AG09309 (cell line): ENCODE measurements around the gene REPS1.

Source experiments
- DNase-seq: peaks from one replicate; pipeline ENCODE4 v3.0.0-alpha.2; 2010; ENCODE audit warnings: low read depth
- H3K4me3 ChIP-seq: 2 replicates; pipeline ENCODE4 v1.5.1; 2011; ENCODE audit warnings: mild to moderate bottlenecking, low read depth, low read length, moderate library complexity; ENCODE audit not compliant: control insufficient read depth
- TF ChIP-seq, protein P1 (sequence below): IDR thresholded peaks from 2 replicates; pipeline ENCODE4 v1.5.1; 2011; ENCODE audit warnings: mild to moderate bottlenecking, low read depth, low read length, inconsistent platforms; ENCODE audit not compliant: insufficient read depth, control insufficient read depth; ENCODE audit errors: missing control alignments

REPS1 gene

DNA sequence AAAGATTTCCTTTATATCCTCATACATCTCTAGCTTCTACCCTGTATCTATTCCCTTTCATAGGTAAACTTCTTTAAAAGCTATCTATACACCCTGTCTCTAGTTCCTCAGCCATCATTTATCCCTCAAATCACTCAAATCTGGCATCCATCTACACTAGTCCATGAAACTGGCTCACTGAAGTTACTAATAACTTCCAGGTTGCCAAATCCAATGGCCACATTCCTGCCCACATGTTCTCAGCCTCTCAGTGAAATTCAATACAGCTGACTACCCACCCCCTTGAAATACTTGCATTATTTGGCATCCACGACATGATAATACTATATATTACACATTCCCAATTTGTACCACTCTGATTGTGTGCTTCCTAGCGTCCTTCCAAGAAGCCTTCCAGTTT is 8.7 kb downstream of the REPS1 start:
- DNase-seq, result no peak
- no peak overlapping the region for H3K4me3 ChIP-seq
- TF ChIP-seq, protein P1, sequence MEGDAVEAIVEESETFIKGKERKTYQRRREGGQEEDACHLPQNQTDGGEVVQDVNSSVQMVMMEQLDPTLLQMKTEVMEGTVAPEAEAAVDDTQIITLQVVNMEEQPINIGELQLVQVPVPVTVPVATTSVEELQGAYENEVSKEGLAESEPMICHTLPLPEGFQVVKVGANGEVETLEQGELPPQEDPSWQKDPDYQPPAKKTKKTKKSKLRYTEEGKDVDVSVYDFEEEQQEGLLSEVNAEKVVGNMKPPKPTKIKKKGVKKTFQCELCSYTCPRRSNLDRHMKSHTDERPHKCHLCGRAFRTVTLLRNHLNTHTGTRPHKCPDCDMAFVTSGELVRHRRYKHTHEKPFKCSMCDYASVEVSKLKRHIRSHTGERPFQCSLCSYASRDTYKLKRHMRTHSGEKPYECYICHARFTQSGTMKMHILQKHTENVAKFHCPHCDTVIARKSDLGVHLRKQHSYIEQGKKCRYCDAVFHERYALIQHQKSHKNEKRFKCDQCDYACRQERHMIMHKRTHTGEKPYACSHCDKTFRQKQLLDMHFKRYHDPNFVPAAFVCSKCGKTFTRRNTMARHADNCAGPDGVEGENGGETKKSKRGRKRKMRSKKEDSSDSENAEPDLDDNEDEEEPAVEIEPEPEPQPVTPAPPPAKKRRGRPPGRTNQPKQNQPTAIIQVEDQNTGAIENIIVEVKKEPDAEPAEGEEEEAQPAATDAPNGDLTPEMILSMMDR, result no peak

DNA sequence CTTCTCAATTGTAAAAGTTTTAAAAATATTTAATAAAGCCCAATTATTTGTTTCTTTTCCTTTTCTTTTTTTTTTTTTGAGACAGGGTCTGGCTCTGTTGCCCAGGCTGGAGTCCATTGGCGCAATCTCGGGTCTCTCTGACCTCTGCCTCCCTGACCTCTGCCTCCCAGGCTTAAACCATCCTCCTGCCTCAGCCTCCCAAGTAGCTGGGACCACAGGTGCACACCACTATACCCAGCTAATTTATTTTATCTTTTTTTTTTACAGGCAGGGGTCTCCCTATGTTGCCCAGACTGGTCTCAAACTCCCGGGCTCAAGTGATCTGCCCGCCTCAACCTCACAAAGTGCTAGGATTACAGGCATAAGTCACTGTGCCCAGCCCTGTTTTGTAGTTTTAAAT is 9.8 kb downstream of the REPS1 start:
- TF ChIP-seq, protein P1, result no peak
- no peak for DNase-seq
- no peak overlapping the region for H3K4me3 ChIP-seq

DNA sequence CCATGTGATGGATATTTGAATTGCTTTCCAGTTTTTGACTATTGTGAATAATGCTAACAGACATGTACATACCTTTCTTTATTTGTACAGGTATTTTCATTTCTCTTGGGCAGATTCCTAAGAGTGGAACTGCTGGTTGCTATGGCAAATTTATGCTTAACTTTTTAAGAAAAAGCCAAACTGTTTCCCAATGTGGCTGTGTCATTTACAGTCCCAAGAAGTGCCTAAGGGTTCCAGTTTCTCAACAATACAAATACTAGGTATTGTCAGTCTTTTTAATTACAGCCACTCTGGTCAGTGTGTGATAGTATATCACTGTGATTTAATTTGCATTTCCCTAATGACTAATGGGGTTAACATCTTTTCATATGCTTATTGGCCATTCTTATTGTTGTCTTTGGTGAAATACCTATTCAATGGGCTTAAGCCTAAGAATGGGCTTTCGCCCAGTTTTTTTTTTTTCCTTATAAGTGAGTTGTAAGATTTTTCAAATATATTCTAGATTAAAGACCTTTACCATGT is 10.3 kb downstream of the REPS1 start:
- DNase-seq, result no peak
- H3K4me3 ChIP-seq, result no peak overlapping the region
- TF ChIP-seq, protein P1, result no peak

DNA sequence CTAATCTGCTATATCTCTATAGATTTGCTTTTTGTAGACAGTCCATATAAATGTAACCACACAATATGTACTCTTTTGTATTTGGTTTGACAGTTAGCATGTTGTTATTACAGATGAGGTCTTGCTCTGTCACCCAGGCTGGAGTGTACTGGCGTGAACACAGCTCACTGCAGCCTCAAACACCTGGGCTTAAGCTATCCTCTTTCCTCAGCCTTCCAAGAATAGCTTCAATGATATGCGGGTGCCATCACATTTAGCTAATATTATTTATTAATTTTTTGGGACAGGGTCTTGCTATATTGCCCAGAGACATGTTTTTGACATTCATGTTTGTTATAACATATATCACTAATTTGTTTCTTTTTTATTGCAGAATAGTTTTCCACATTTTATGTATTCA is 10.8 kb downstream of the REPS1 start:
- DNase-seq, result no peak
- H3K4me3 ChIP-seq, result no peak overlapping the region
- TF ChIP-seq, protein P1, result no peak

GRCh38 chr6:138975815-138976214 is 12.2 kb downstream of the REPS1 start:
- H3K4me3 ChIP-seq, result no peak overlapping the region
- no peak for DNase-seq
- TF ChIP-seq, protein P1, result no peak

DNA sequence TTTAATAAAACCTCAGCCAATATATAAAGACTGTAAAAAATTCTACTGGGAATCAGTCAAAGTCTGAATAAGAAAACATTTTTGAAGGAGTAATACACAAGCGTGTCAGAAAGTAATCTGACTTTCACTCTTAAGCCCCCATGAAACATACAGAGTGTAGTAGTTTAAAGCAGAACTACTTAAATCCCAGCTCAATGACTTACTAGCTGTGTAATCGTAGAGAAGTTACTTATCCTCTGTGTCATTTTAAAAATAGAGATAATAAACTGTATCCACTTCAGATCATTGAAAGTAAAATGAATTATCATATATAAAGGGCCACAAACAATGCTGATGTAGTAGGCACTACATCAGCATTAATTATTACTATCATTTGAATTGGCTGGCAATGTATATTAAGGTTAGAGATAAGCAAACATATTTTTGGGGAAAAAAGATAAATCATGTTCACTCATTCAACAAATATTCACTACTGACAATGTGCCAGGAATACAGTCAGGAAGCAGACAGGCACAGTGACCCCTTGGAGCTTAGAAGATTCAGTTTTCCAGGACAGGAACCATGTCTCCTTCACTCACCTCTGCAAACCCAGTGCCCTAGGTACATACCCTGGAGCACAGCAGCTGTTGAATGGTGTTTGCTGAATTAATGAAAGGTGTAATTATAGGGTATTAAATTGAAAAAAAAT is 14.4 kb downstream of the REPS1 start:
- no peak overlapping the region for H3K4me3 ChIP-seq
- DNase-seq, result no peak
- TF ChIP-seq, protein P1, result no peak
